Measurements from ENCODE around the gene RABGGTA. TPM values are rescaled to one million over a fixed set of nuclear protein-coding genes. Genes with fewer than 3 reads are reported as not detected.

The RABGGTA gene
- total and polyA plus RNA-seq, 2 experiments from 2014 or later: 17.6 to 20.7 TPM

DNA sequence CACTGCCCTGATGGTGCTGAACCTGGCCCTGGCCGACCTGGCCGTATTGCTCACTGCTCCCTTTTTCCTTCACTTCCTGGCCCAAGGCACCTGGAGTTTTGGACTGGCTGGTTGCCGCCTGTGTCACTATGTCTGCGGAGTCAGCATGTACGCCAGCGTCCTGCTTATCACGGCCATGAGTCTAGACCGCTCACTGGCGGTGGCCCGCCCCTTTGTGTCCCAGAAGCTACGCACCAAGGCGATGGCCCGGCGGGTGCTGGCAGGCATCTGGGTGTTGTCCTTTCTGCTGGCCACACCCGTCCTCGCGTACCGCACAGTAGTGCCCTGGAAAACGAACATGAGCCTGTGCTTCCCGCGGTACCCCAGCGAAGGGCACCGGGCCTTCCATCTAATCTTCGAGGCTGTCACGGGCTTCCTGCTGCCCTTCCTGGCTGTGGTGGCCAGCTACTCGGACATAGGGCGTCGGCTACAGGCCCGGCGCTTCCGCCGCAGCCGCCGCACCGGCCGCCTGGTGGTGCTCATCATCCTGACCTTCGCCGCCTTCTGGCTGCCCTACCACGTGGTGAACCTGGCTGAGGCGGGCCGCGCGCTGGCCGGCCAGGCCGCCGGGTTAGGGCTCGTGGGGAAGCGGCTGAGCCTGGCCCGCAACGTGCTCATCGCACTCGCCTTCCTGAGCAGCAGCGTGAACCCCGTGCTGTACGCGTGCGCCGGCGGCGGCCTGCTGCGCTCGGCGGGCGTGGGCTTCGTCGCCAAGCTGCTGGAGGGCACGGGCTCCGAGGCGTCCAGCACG, 44.6 kb upstream of the RABGGTA start:
- Histone ChIP-seq H3K27ac (ENCODE audit: low read depth) (no peak overlapping the region), H2AFZ (peak overlapping the region; percentile 56; the same call in 1 of the 2 replicates), H3F3A (replicated peaks; ENCODE audit: low read depth) (no peaks in the 10 kb centered on the region), H3K4me2 (no peak overlapping the region), H3K79me2 (replicated peaks; ENCODE audit: insufficient read depth) (no peaks in the 10 kb centered on the region), H4K20me1 (replicated peaks; ENCODE audit: insufficient read depth) (no peaks in the 10 kb centered on the region), H3K4me3 (0 out of 2 replicates have a peak overlapping the region, but pooled peaks have one; percentile 28), H3K9me2 (ENCODE audit: insufficient read depth) (no peaks in the 10 kb centered on the region), H3K27me3 (ENCODE audit: insufficient read depth) (peaks cover 64% of the 10 kb centered on the region), H3K36me3 (ENCODE audit: insufficient read depth) (no peaks in the 10 kb centered on the region), H3K4me1 (ENCODE audit: insufficient read depth) (no peaks in the 10 kb centered on the region)
- no peaks in the 10 kb centered on the region for H3K9me3 Mint-ChIP-seq
- ATAC-seq: peak; percentile 80
- peaks cover 46% of the 10 kb centered on the region for H3K27me3 Mint-ChIP-seq (ENCODE audit: insufficient read depth, low read depth, poor library complexity)
- no peak overlapping the region for H3K27ac Mint-ChIP-seq
- no peaks in the 10 kb centered on the region; the same call in 2 of the 3 replicates for H3K4me1 Mint-ChIP-seq
- no peaks in the 10 kb centered on the region; the same call in 1 of the 3 replicates for H3K36me3 Mint-ChIP-seq (ENCODE audit: low read depth)
- TF ChIP-seq EZH2 (IDR thresholded peaks at IDR 0.05; ENCODE audit: low read depth, unreplicated experiment): no peak
- TF ChIP-seq, protein P1, sequence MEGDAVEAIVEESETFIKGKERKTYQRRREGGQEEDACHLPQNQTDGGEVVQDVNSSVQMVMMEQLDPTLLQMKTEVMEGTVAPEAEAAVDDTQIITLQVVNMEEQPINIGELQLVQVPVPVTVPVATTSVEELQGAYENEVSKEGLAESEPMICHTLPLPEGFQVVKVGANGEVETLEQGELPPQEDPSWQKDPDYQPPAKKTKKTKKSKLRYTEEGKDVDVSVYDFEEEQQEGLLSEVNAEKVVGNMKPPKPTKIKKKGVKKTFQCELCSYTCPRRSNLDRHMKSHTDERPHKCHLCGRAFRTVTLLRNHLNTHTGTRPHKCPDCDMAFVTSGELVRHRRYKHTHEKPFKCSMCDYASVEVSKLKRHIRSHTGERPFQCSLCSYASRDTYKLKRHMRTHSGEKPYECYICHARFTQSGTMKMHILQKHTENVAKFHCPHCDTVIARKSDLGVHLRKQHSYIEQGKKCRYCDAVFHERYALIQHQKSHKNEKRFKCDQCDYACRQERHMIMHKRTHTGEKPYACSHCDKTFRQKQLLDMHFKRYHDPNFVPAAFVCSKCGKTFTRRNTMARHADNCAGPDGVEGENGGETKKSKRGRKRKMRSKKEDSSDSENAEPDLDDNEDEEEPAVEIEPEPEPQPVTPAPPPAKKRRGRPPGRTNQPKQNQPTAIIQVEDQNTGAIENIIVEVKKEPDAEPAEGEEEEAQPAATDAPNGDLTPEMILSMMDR (conservative IDR thresholded peaks at IDR 0.05; ENCODE audit: low read depth in 2 of 2): peak; percentile 35 to 57
- DNase-seq (ENCODE audit: low spot score): peak; percentile 82
- no peak overlapping the region for H3K4me3 Mint-ChIP-seq

DNA sequence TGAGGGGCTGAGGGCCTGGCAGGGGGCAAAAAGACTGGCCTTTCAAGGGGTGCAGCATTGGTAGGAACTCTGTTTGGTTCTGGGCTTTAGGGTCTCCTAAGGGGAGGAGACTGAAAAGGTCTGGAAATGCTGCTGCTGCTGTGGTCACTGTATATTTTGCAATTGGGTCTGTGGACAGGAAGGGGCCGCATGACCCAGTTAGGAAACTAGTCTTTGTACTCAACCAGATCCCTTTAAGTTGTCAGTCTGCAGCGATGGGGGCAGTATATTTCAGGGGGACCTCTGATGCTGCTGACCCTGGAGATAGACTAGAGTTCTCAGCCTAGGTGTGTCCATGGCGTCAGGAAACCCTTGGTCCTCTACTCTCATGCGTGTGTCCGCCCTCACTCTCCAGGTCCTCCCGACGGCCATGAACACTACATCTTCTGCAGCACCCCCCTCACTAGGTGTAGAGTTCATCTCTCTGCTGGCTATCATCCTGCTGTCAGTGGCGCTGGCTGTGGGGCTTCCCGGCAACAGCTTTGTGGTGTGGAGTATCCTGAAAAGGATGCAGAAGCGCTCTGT, 43.9 kb upstream of the RABGGTA start:
- Histone ChIP-seq H3K36me3 (ENCODE audit: insufficient read depth) (no peaks in the 10 kb centered on the region), H3K4me3 (no peak overlapping the region), H3K79me2 (replicated peaks; ENCODE audit: insufficient read depth) (no peaks in the 10 kb centered on the region), H3K27me3 (ENCODE audit: insufficient read depth) (peaks cover 58% of the 10 kb centered on the region), H3F3A (replicated peaks; ENCODE audit: low read depth) (no peaks in the 10 kb centered on the region), H2AFZ (no peak overlapping the region), H3K4me1 (ENCODE audit: insufficient read depth) (0 out of 2 replicates have a peak, but pooled peaks cover under 1% of the 10 kb centered on the region), H4K20me1 (replicated peaks; ENCODE audit: insufficient read depth) (no peaks in the 10 kb centered on the region), H3K9me2 (ENCODE audit: insufficient read depth) (no peaks in the 10 kb centered on the region), H3K27ac (ENCODE audit: low read depth) (no peak overlapping the region), H3K4me2 (no peak overlapping the region)
- H3K27ac Mint-ChIP-seq: no peak overlapping the region
- peaks cover 2% of the 10 kb centered on the region; the same call in 2 of the 3 replicates for H3K4me1 Mint-ChIP-seq
- no peak for ATAC-seq
- DNase-seq (ENCODE audit: low spot score): no peak
- peaks cover 46% of the 10 kb centered on the region for H3K27me3 Mint-ChIP-seq (ENCODE audit: insufficient read depth, low read depth, poor library complexity)
- H3K4me3 Mint-ChIP-seq: no peak overlapping the region; the same call in 2 of the 3 replicates
- H3K36me3 Mint-ChIP-seq (ENCODE audit: low read depth): no peaks in the 10 kb centered on the region; the same call in 1 of the 3 replicates
- H3K9me3 Mint-ChIP-seq: no peaks in the 10 kb centered on the region
- TF ChIP-seq JUNB (IDR thresholded peaks at IDR 0.05; ENCODE audit: unreplicated experiment): no peak
- no peak for TF ChIP-seq STAT1 (IDR thresholded peaks at IDR 0.05; ENCODE audit: unreplicated experiment)
- TF ChIP-seq, protein P2, sequence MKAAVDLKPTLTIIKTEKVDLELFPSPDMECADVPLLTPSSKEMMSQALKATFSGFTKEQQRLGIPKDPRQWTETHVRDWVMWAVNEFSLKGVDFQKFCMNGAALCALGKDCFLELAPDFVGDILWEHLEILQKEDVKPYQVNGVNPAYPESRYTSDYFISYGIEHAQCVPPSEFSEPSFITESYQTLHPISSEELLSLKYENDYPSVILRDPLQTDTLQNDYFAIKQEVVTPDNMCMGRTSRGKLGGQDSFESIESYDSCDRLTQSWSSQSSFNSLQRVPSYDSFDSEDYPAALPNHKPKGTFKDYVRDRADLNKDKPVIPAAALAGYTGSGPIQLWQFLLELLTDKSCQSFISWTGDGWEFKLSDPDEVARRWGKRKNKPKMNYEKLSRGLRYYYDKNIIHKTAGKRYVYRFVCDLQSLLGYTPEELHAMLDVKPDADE (IDR thresholded peaks at IDR 0.05): no peak
- TF ChIP-seq, protein P3, sequence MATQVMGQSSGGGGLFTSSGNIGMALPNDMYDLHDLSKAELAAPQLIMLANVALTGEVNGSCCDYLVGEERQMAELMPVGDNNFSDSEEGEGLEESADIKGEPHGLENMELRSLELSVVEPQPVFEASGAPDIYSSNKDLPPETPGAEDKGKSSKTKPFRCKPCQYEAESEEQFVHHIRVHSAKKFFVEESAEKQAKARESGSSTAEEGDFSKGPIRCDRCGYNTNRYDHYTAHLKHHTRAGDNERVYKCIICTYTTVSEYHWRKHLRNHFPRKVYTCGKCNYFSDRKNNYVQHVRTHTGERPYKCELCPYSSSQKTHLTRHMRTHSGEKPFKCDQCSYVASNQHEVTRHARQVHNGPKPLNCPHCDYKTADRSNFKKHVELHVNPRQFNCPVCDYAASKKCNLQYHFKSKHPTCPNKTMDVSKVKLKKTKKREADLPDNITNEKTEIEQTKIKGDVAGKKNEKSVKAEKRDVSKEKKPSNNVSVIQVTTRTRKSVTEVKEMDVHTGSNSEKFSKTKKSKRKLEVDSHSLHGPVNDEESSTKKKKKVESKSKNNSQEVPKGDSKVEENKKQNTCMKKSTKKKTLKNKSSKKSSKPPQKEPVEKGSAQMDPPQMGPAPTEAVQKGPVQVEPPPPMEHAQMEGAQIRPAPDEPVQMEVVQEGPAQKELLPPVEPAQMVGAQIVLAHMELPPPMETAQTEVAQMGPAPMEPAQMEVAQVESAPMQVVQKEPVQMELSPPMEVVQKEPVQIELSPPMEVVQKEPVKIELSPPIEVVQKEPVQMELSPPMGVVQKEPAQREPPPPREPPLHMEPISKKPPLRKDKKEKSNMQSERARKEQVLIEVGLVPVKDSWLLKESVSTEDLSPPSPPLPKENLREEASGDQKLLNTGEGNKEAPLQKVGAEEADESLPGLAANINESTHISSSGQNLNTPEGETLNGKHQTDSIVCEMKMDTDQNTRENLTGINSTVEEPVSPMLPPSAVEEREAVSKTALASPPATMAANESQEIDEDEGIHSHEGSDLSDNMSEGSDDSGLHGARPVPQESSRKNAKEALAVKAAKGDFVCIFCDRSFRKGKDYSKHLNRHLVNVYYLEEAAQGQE (IDR thresholded peaks at IDR 0.05; ENCODE audit: unreplicated experiment): no peak

Measured in GM23338 (cell line).